Measurements from ENCODE around the gene REXO4.
"Not testable (repeated sequence)": the region's sequence is repeated elsewhere in the genome, so short reads cannot be mapped to it uniquely, and the experiment has no call there.

REXO4 gene

DNA sequence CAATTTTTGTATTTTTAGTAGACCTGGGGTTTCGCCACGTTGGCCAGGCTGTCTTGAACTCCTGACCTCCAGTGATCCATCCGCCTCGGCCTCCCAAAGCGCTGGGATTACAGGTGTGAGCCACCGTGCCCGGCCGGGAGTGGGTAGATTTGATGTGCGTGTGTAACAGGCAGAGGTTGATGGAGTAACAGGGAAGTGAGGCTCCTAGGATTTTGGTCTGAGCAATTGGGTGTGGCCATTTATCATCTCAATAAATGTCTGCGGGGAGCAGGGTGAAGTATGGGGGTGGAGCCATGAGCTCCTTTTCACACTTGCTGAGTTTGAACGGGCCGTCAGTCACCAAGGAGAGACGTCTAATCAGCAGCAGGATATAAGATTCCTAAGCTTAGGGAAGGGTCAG, 1.2 kb upstream of the REXO4 start:
- DNase-seq = no peak

DNA sequence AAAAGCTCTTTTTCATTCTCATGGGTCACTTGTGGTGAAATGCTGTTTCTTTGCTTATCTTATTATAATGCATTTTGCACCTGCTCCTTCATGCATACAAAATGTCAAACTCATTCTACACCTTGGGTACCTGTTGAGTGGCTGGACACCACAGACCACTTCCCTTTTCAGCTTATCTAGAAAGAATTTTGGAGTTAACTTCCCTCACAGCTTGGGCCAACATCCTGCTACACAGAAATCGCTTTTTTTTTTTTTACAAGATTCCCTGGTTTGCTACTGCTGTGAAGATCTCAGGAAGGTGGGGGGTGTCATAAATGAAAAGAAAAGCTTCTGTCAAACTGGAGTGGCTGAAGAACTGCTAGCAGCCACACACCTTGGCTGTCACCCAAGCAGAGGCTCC, 2.6 kb downstream of the REXO4 start:
- no peak for DNase-seq

GRCh38 chr9:133408042-133408441, 9.8 kb downstream of the REXO4 start:
- DNase-seq = no peak

- DNase-seq = peak; percentile 55 to 58
These were observed 11.1 kb downstream of the REXO4 start for GRCh38 chr9:133406480-133407307.

DNA sequence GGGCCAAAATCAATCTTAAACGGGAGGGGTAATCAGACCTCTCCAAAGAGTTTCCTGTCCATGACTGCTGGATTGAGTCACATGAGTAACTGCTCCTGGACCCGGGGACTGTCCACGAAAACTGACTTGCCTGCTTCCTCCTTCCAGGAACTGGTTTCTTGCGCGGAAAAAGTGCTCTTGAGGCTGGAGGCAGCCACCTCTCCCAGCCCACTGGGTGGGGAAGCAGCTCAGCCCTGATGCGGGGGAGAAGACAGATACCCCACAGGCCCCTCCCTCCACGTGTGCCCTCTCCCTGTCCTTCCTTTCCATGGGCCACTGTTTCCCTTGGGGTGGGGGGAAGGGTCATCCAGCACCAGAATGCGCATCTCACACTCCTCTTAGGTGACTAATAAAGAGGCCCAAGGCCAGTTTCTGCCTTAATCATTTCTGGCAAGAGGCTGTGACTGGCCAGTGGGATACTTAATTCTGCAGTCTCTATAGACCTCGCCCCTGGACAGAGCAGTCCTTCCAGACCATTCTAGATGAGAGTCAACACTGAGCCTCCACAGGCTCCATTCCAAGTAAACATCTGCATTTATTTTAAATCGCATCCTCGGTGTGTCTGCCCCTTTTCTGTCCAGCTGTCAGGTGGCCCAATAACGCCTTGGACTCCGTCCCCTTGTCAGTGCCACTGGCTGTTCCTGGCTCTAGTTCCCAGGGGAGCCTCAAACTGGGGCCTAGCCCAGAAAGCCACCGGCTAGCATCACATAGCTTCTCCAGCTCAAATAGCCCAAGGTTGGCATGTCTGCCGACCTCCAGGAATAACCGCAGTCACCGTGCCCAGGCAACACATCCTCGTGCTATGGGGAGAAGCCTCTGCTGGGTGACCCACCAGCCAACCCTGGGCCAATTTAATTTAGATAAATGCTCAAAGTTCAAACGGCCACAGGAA, 12.0 kb downstream of the REXO4 start:
- DNase-seq = no peak

GRCh38 chr9:133404454-133405002, 13.3 kb downstream of the REXO4 start:
- DNase-seq = no peak

DNA sequence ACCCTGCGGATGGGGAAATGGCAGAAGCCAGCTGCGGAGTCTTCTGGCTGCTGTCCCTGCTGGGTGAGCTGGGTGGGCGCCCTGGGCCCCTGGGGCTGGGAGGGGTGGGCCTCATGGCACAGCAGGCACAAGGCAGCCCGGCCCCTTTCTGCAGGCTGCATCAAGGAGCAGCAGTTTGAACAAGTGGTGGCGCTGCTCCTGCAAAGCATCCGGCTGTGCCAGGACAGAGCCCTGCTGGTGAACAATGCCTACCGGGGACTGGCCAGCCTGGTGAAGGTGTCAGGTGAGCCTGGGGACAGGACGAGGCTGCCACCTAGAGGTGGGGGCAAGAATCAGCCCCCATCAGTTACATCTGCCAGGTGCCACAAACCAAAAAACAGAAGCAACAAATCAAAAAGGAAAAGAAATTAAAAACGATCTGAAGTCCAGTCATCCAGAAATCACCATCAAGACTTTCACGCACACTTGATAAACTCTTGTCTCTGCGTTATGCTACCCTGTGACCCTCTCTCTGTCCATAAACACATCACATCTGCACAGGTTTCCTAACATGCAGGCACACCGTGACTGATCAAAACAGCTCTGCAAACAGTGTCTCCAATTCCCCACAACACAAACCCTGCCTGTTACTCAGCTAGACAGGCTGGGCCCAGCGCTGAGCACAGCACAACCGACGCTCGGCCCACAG, 13.9 kb downstream of the REXO4 start:
- DNase-seq = no peak

DNA sequence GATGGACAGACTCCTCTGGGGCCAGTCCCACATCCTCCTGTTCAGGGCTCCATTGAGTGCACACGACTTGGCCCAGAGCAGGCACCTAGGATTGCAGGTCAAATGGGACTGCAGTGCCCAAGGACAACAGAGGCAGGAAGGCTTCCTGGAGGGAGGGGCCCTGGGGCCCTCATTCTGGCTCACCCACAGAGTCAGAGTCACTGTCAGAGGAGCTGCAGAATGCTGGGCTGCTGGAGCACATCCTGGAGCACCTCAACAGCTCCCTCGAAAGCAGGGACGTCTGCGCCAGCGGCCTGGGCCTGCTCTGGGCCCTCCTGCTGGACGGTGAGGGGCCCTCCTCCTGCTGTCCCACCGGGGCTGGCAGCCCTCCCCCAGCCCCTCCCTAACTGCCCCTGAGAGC, 15.1 kb downstream of the REXO4 start:
- DNase-seq = no peak

- no peak for DNase-seq
These were observed 16.2 kb downstream of the REXO4 start for GRCh38 chr9:133401588-133401987.

- DNase-seq = no peak
These were observed 17.5 kb downstream of the REXO4 start for GRCh38 chr9:133400292-133400691.

DNA sequence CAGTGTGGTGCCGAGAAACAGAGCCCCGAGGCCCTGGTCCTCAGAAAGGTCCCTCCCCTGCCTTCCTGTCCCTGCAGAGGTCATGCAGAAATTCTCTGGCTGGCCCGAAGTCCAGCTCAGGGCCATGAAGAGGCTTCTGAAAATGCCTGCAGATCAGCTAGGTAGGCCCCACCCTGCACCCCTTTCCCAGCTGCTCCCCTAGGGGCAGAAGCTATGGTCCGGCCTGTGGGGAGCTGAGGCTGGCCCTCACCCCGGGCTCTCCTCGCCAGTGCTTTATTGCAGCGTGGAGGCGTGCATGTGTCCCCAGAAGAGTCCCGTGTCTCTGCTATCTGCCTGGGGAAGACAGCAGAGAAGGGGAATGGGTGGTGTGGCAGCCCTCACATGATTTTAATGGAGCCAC, 19.9 kb downstream of the REXO4 start:
- no peak for DNase-seq

GRCh38 chr9:133397370-133397769, 20.4 kb downstream of the REXO4 start:
- DNase-seq = no peak

GRCh38 chr9:133396952-133397351, 20.9 kb downstream of the REXO4 start:
- DNase-seq = no peak

DNA sequence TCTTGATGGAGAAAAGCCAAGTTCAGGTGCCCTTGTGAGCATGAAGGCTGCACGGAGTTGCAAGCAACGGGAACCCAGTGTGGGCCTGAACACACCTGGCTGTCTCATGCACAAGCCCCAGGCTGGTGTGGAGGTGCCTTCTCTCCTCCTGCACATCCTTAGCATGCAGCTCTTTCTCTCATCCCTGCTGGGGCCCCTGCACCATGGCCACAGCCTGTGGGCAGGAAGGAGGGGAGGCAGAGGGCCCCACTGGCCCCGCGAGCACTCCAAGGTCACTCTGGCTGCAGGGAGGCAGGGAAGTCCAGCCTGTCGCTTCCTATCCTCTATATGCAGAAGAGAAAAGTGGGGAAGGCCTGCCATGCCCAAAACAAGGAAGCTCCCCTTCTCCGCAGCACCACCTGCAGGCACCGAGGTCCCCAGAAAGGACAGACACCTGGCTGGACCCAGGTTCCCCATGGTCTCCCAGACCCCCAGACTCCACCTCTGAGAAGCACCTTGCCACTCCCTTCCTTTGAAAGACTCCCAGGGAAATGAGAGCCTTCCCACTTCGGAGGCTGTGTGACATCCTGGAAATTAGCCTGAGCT, 23.0 kb downstream of the REXO4 start:
- DNase-seq = no peak

DNA sequence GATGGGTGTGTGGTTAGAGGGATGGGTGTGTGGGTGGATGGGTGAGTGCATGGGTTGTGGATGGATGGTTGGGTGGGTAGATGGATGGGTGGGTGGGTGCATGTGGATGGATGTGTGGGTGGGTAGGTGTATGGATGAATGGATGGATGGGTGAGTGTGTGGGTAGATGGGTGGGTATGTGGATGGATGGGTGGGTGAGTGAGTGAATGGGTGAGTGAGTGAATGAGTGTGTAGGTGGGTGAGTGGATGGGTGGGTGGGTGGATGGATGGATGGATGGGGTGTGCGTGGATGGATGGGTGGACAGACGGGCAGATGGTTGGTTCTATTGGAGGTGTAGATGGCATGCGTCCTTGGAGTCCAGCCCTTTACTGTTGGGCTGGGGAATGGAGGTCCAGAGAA, 24.4 kb downstream of the REXO4 start:
- no peak for DNase-seq

- not testable (repeated sequence) for DNase-seq
These were observed 25.5 kb downstream of the REXO4 start for GRCh38 chr9:133392308-133392707.

DNA sequence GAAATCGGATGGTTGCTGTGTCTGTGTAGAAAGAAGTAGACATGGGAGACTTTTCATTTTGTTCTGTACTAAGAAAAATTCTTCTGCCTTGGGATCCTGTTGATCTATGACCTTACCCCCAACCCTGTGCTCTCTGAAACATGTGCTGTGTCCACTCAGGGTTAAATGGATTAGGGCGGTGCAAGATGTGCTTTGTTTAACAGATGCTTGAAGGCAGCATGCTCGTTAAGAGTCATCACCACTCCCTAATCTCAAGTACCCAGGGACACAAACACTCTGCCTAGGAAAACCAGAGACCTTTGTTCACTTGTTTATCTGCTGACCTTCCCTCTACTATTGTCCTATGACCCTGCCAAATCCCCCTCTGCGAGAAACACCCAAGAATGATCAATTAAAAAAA, 26.4 kb downstream of the REXO4 start:
- not testable (repeated sequence) for DNase-seq

DNA sequence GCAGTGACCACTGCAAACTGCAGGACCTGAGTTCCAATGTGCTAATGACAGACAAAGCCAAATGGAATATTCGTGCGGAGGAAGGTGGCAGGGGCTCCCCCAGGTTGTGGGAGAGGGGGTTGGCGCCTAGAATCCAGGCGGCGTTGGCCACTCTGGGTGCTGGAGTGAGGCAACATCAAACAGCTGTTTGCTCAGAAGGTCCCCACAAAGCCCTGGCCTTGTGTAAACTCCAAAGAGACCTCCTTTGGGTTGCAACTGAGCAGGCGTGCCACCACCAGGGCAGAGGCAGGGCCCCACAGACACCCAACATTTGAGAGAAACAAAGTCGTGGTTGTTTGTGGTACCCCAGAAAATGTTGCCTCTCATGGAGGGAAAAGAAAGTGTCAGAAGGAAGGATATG, 27.1 kb downstream of the REXO4 start:
- no peak for DNase-seq

DNA sequence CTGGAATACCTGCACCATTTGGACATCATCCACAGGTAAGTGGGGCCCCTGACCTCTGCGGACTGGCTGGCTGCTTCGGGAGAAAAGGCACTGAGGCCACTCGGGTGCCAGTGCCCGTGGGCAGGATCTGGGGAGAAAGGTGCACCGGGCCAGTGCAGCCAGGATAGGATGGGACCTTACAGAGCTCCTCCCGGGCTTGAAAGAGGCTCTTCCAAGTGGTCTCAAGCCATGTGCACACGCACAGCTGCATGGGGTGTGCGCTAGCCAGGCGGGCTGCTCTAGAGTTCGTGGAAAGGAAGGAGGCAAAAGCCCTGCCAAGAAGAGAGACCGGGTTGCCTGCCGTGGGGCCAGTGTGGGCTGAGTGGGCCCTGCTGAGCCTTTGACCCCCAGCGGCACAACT, 28.2 kb downstream of the REXO4 start:
- no peak for DNase-seq

DNA sequence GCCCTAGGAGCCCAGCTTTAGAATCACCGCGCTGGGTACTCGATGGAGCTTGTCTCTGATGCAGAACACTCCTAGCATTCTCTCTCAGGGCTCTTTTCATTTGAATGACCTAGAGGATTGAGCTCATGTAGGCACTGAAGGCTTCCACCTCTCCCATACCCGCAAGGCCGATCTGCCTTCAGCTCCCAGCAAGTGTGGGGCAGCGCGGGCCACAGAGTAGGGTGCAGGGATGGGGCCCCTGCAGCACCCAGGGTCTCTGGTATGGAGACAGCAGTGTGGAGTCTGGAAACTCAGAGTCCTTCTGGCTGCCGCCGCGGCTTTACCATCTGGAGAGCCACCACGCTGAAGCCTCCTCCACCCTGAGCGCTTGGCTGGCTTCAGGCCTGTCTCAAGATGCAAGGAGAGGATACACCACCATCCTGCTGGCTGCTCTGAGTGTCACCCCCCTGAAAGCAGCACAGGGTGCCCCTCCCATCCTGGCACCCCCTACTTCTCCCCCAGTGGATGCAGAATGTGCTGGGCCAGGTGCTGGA, 28.7 kb downstream of the REXO4 start:
- DNase-seq = no peak

GRCh38 chr9:133387680-133388079, 30.1 kb downstream of the REXO4 start:
- DNase-seq = no peak

DNA sequence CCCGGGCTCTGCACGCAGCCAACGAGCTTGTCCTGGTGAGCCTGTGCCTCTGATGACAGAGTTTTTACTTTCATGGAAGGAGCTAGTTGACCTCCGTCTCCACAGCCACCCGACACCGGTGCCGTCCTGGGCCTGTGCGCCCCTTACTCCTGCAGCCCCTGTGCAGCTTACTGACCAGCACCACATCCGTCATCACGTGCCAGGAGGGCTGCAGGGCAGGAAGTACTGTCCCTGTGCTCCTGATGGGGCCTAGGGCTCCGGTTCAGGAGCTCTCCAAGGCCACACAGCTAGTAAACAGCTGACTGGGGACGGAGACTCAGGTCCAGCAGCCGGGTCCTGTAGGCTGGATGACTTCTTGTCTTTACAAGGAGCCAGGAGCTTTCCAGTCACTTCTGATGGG, 31.5 kb downstream of the REXO4 start:
- no peak for DNase-seq

Measured in SHP77 (cell line).